Thyroid gland (tissue), 4 donors: Measurements from ENCODE around the gene CTBP1. TPM values are rescaled to one million over a fixed set of nuclear protein-coding genes. Genes with fewer than 3 reads are reported as not detected.

Experiments
- DNase-seq, 2 donors: peaks; one replicate each; pipeline ENCODE4 v3.0.0-alpha.2; 2019
- H3K27ac ChIP-seq, 3 donors: fragments of 200-600 bp; sonication (generic); 1 replicate in 2 of 3; 2 replicates in 1 of 3; pipeline ENCODE4 v1.5.1; 2016 to 2019; ENCODE audit warnings: mild to moderate bottlenecking in 1 of 3, moderate library complexity in 1 of 3
- H3K27me3 ChIP-seq: fragments of 200-600 bp; sonication (generic); one replicate; pipeline ENCODE4 v1.5.1; 2019
- H3K36me3 ChIP-seq, 2 donors: fragments of 200-600 bp; sonication (generic); one replicate each; pipeline ENCODE4 v1.5.1; 2016 to 2019
- H3K4me1 ChIP-seq, 2 donors: fragments of 200-600 bp; sonication (generic); one replicate each; pipeline ENCODE4 v1.5.1; 2017 to 2019
- H3K4me3 ChIP-seq, 3 donors: fragments of 200-600 bp; sonication (generic); replicated peaks in 1 of 3; 1 replicate in 2 of 3; 2 replicates in 1 of 3; pipeline ENCODE4 v1.5.1; 2016; ENCODE audit warnings: mild to moderate bottlenecking in 1 of 3
- H3K9me3 ChIP-seq: fragments of 200-600 bp; sonication (generic); one replicate; pipeline ENCODE4 v1.5.1; 2017
- CTCF ChIP-seq, 6 experiments: fragments of 200-600 bp in 3 of 6; fragments of 450-650 bp in 3 of 6; sonication (generic) in 3 of 6; IDR thresholded peaks; one replicate each; pipeline ENCODE4 v1.5.1; 2016 to 2019; ENCODE audit warnings: antibody characterized with exemption in 6 of 6, mild to moderate bottlenecking in 2 of 6, inconsistent platforms in 1 of 6, moderate library complexity in 1 of 6
- POLR2A ChIP-seq, 2 donors: fragments of 450-650 bp; IDR thresholded peaks; one replicate each; pipeline ENCODE4 v1.6.1; 2017; ENCODE audit warnings: antibody characterized with exemption in 2 of 2, mild to moderate bottlenecking in 2 of 2, moderate library complexity in 1 of 2
- WGBS, 2 donors: methylation state at CpG; one replicate each; pipeline ENCODE4 v1.1.5; 2017; 5-methylcytosine and 5-hydroxymethylcytosine counted together
- intact Hi-C: fragments of 100-400 bp; cut with DNase I; formaldehyde crosslinking; loops from one replicate; pipeline ENCODE4 v1.15.1; 2023
- total RNA-seq, 4 donors: library from RNA; depleted of rRNA; stranded (reverse); fragments of >200 nt; gene quantifications; one replicate each; pipeline ENCODE4 v1.2.3, GENCODE V29; 2016

Gene CTBP1
- total RNA-seq, 4 donors from 2014 or later, result 102 to 226 (median 177) TPM

GRCh38 chr4:1164444-1164843 is 84.5 kb downstream of the CTBP1 start:
- TF ChIP-seq CTCF (IDR thresholded peaks at IDR 0.05) (no peak), POLR2A (IDR thresholded peaks at IDR 0.05) (no peak)
- Histone ChIP-seq H3K4me1 (peaks cover 7 to 12% of the 10 kb centered on the region in 2 donors), H3K9me3 (no peaks in the 10 kb centered on the region), H3K36me3 (no peaks in the 10 kb centered on the region), H3K27me3 (no peaks in the 10 kb centered on the region), H3K4me3 (no peak overlapping the region), H3K27ac (no peak overlapping the region)
- intact Hi-C loops, result loop anchor here (10.0 kb wide), 1 partner anchor 190 kb away; no protein-coding TSS in a partner anchor
- WGBS, 2 donors, result 96% methylated on average over 4 to 5 of the region's 5 CpGs
- no peak for DNase-seq

- TF ChIP-seq POLR2A (IDR thresholded peaks at IDR 0.05), result no peak
- TF ChIP-seq CTCF (IDR thresholded peaks at IDR 0.05), result no peak
- DNase-seq, result no peak
- Histone ChIP-seq H3K27me3 (no peaks in the 10 kb centered on the region), H3K27ac (no peak overlapping the region), H3K4me3 (no peak overlapping the region), H3K9me3 (no peaks in the 10 kb centered on the region), H3K36me3 (no peaks in the 10 kb centered on the region), H3K4me1 (peaks cover 7 to 12% of the 10 kb centered on the region in 2 donors)
- intact Hi-C loops, result loop anchor here (10.0 kb wide), 1 partner anchor 191 kb away; no protein-coding TSS in a partner anchor
- WGBS, 2 donors, result 86 to 93% methylated on average over 4 of the region's 4 CpGs
Observed at GRCh38 chr4:1164040-1164439, 84.9 kb downstream of the CTBP1 start.

Other genes starting within 250 kb of the CTBP1 start
- 10 to 100 TPM; 59.0 to 93.9 (median 77.2) TPM for gene FGFRL1, start 237.5 kb downstream of the CTBP1 start, total RNA-seq
- gene RNF212, start 135.6 kb downstream of the CTBP1 start, total RNA-seq, result 10 to 100 TPM in 1 of 4 donors, 1 to 10 TPM in 3; 6.7 to 31.1 (median 8.6) TPM
- gene SPON2, start 76.5 kb downstream of the CTBP1 start, total RNA-seq, result 10 to 100 TPM in 2 of 4 donors, 1 to 10 TPM in 2; 2.4 to 14.1 (median 6.6) TPM
- gene MAEA, start 40.8 kb upstream of the CTBP1 start, total RNA-seq, result 10 to 100 TPM; 85.3 to 99.5 (median 87.3) TPM
- 10 to 100 TPM; 16.7 to 38.7 (median 27.7) TPM for gene UVSSA, start 98.1 kb upstream of the CTBP1 start, total RNA-seq
- gene NKX1-1, start 157.3 kb upstream of the CTBP1 start, total RNA-seq, result not detected